Mammary epithelial cell (primary cell): ENCODE measurements around the gene CFAP61.

Source experiments
- EZH2 ChIP-seq: IDR thresholded peaks from 2 replicates; pipeline ENCODE4 v1.6.1; 2012; ENCODE audit warnings: low read length, inconsistent platforms, borderline replicate concordance
- TF ChIP-seq, protein P1 (sequence below), 2 donors: IDR thresholded peaks in 1 of 2; conservative IDR thresholded peaks in 1 of 2; 2 replicates each; pipeline ENCODE4 v1.5.1; 2011 to 2012; ENCODE audit warnings: inconsistent platforms in 2 of 2, low read length in 2 of 2, mild to moderate bottlenecking in 2 of 2, control low read depth in 1 of 2, low read depth in 1 of 2; ENCODE audit not compliant: insufficient read depth in 1 of 2; ENCODE audit errors: extremely low read depth in 1 of 2

DNA sequence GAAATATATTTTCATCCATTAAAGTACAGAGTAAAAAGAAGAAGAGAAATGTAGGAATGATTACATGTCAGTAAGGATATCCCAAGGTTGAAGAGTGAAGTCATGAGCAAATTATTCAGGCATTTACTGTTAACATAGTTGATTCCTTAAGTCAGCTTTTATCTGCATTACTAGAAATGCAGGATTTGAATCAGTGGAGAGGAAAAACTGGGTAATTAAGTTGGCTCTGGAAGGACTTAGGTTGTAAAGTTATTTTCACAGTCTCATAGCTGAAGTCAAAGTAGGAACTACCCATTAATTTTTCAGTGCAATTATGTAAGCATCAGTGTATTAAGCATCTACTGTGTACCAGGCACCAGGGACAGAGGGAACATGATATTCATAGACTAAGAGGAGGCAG, 27.4 kb upstream of the CFAP61 start:
- TF ChIP-seq EZH2 = no peak
- TF ChIP-seq, protein P1, sequence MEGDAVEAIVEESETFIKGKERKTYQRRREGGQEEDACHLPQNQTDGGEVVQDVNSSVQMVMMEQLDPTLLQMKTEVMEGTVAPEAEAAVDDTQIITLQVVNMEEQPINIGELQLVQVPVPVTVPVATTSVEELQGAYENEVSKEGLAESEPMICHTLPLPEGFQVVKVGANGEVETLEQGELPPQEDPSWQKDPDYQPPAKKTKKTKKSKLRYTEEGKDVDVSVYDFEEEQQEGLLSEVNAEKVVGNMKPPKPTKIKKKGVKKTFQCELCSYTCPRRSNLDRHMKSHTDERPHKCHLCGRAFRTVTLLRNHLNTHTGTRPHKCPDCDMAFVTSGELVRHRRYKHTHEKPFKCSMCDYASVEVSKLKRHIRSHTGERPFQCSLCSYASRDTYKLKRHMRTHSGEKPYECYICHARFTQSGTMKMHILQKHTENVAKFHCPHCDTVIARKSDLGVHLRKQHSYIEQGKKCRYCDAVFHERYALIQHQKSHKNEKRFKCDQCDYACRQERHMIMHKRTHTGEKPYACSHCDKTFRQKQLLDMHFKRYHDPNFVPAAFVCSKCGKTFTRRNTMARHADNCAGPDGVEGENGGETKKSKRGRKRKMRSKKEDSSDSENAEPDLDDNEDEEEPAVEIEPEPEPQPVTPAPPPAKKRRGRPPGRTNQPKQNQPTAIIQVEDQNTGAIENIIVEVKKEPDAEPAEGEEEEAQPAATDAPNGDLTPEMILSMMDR (conservative IDR thresholded peaks at IDR 0.05 in 1 of 2, IDR thresholded peaks at IDR 0.05 in 1 of 2; ENCODE audit: extremely low read depth in 1 of 2, insufficient read depth in 1 of 2, low read depth in 1 of 2, low read length in 2 of 2) = no peak
